ENCODE results near the gene KCTD15. TPM values are rescaled to one million over a fixed set of nuclear protein-coding genes. Genes with fewer than 3 reads are reported as not detected.

KCTD15 gene
- total RNA-seq, 4 donors from 2014 or later = 153 to 189 (median 171) TPM

DNA sequence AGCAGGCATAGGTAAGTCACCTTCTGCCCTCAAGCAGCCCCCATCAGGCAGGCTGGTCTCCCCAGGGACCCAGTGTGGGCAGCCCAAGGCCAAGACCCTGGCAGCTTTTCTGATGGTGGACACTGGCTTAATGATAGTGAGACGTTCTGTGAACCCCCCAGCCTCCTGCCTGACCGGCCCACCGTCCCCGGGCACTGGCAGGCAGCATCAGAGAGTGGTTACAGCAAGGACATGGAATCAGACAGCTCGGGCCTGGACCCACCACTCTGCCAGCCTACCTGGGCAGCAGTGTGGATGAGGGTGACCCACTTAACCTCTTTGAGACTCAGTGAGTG is 45.3 kb upstream of the KCTD15 start:
- H3K27me3 ChIP-seq = peaks cover 32% of the 10 kb centered on the region
- no CpG with 5 or more reads among the region's 5 CpGs for WGBS
- DNase-seq (ENCODE audit: low spot score in 2 of 2) = no peak
- no peak for TF ChIP-seq POLR2A (IDR thresholded peaks at IDR 0.05)
- no peak for TF ChIP-seq POLR2AphosphoS5 (IDR thresholded peaks at IDR 0.05)
- no peak for TF ChIP-seq CTCF (IDR thresholded peaks at IDR 0.05)
- TF ChIP-seq EP300 (IDR thresholded peaks at IDR 0.05) = no peak
- no peaks in the 10 kb centered on the region for H3K4me1 ChIP-seq
- no peaks in the 10 kb centered on the region for H3K9me3 ChIP-seq
- no peak overlapping the region for H3K27ac ChIP-seq
- H3K36me3 ChIP-seq = no peaks in the 10 kb centered on the region
- H3K4me3 ChIP-seq = no peak overlapping the region

- no peak for TF ChIP-seq POLR2A (IDR thresholded peaks at IDR 0.05)
- TF ChIP-seq EP300 (IDR thresholded peaks at IDR 0.05) = no peak
- TF ChIP-seq POLR2AphosphoS5 (IDR thresholded peaks at IDR 0.05) = no peak
- TF ChIP-seq CTCF (IDR thresholded peaks at IDR 0.05) = no peak
- no peak for DNase-seq (ENCODE audit: low spot score in 2 of 2)
- no peaks in the 10 kb centered on the region for H3K4me1 ChIP-seq
- H3K36me3 ChIP-seq = no peaks in the 10 kb centered on the region
- peaks cover 34% of the 10 kb centered on the region for H3K27me3 ChIP-seq
- H3K9me3 ChIP-seq = no peaks in the 10 kb centered on the region
- H3K27ac ChIP-seq = no peak overlapping the region
- no peak overlapping the region for H3K4me3 ChIP-seq
- 67% methylated on average over 21 of the region's 27 CpGs for WGBS
Measured at GRCh38 chr19:33752018-33752800, 44.5 kb upstream of the KCTD15 start.

- Histone ChIP-seq H3K4me1 (no peaks in the 10 kb centered on the region), H3K36me3 (no peaks in the 10 kb centered on the region), H3K27me3 (peaks cover 27% of the 10 kb centered on the region), H3K4me3 (no peak overlapping the region), H3K9me3 (no peaks in the 10 kb centered on the region), H3K27ac (no peak overlapping the region)
- 89% methylated on average over 6 of the region's 6 CpGs for WGBS
- TF ChIP-seq EP300 (IDR thresholded peaks at IDR 0.05) (no peak), POLR2A (IDR thresholded peaks at IDR 0.05) (no peak), POLR2AphosphoS5 (IDR thresholded peaks at IDR 0.05) (no peak), CTCF (IDR thresholded peaks at IDR 0.05) (no peak)
- no peak for DNase-seq (ENCODE audit: low spot score in 2 of 2)
Measured at GRCh38 chr19:33752945-33753344, 43.7 kb upstream of the KCTD15 start.

- no peaks in the 10 kb centered on the region for H3K4me1 ChIP-seq
- no peak for TF ChIP-seq CTCF (IDR thresholded peaks at IDR 0.05)
- TF ChIP-seq EP300 (IDR thresholded peaks at IDR 0.05) = no peak
- TF ChIP-seq POLR2AphosphoS5 (IDR thresholded peaks at IDR 0.05) = no peak
- no peak for TF ChIP-seq POLR2A (IDR thresholded peaks at IDR 0.05)
- 66% methylated on average over 5 of the region's 7 CpGs for WGBS
- H3K36me3 ChIP-seq = no peaks in the 10 kb centered on the region
- H3K27me3 ChIP-seq = peaks cover 16% of the 10 kb centered on the region
- no peak overlapping the region for H3K27ac ChIP-seq
- H3K9me3 ChIP-seq = no peaks in the 10 kb centered on the region
- no peak overlapping the region for H3K4me3 ChIP-seq
- DNase-seq (ENCODE audit: low spot score in 2 of 2) = no peak
Measured at GRCh38 chr19:33754361-33754760, 42.3 kb upstream of the KCTD15 start.

- DNase-seq (ENCODE audit: low spot score in 2 of 2) = no peak
- Histone ChIP-seq H3K4me1 (no peaks in the 10 kb centered on the region), H3K36me3 (no peaks in the 10 kb centered on the region), H3K9me3 (no peaks in the 10 kb centered on the region), H3K27me3 (peaks cover 16% of the 10 kb centered on the region), H3K27ac (no peak overlapping the region), H3K4me3 (no peak overlapping the region)
- WGBS = 42% methylated on average over 19 of the region's 26 CpGs
- TF ChIP-seq CTCF (IDR thresholded peaks at IDR 0.05) (no peak), EP300 (IDR thresholded peaks at IDR 0.05) (no peak), POLR2A (IDR thresholded peaks at IDR 0.05) (no peak), POLR2AphosphoS5 (IDR thresholded peaks at IDR 0.05) (no peak)
Measured at GRCh38 chr19:33755099-33756035, 41.3 kb upstream of the KCTD15 start.
